Measurements from ENCODE around the gene METTL21C.

The METTL21C gene

GRCh38 chr13:102667023-102667422, 27.8 kb downstream of the METTL21C start:
- no peak for DNase-seq

DNA sequence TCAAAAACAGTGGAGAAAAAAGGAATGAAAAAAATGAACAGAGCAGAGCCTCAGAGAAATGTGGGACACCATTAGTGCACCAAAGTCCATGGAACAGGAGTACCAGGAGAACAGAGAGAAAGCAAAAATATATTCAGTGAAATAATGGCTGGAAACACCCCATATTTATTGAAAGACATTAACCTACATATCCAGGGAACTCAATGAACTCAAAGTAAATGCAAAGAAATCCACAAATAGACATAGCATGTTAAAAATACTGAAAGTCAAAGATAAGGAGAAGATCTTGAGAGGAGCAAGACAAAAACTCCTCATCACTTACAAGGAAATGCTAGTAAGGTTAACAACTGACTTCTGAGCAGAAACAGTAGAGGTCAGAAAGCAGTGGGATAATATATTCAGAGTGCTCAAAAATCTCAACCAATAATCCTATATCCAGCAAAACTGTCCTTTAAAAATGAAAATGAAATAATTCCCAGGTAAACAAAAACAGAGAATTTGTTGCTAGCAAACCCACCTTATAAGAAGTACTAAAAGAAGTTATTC, 35.6 kb downstream of the METTL21C start:
- no peak for DNase-seq

- no peak for DNase-seq
Measured at GRCh38 chr13:102658660-102659059, 36.2 kb downstream of the METTL21C start.

DNA sequence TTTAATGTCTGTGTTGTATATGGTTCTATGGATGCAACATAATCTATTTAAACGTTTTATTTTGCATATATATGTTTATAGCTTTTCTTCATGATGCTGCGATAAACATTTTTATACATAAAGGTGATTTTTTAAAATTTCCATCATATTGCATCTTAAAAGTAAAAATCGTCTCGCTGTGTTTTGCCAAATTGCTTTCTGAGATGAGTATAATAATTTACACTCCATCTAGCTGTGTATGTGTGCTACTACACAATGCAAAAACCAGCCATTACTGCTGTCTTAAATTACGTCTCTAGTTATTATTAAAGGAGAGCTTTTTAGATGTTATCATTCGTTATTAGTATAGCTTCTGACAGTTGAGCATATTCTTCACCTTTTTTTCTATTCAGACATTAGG, 37.2 kb downstream of the METTL21C start:
- no peak for DNase-seq

DNA sequence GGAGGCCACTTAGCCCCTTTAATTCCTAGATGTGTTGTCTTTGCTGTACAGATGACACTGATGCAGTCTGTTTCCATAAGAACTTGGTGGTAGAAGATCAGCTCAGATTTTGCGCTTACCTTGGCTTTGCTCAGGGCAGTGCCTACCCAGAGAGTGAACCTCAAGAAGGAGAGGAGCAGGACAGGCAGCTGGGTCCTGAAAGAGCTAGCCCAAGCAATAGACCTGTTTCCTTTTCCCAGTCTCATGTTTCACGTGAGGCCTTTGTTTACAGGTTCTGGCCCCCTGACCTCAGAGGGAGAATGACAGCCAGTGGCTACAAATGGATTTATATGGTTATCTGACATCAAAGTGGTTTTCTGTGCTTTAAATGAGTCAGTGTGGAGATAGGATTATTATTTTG, 40.1 kb downstream of the METTL21C start:
- DNase-seq, result no peak

GRCh38 chr13:102651892-102652291, 43.0 kb downstream of the METTL21C start:
- DNase-seq, result no peak

DNA sequence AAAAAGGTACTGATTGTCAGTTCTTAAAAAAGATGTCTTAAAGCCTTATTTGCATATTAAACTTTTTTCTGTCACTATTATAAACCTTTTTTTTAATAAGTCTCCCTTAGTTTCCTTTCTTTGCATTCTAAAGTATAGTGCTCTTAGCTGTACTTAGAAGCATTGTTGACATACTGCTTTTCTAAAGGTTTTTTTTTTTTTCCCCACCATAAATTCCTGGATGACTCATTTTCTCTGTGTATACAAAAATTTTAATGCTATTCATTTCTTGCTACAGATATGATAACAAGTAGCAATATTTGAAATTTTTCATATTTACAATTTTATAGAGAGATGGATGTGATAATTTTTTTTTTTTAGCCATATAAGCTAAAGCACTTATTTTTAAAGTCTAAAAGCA, 43.5 kb downstream of the METTL21C start:
- no peak for DNase-seq

DNA sequence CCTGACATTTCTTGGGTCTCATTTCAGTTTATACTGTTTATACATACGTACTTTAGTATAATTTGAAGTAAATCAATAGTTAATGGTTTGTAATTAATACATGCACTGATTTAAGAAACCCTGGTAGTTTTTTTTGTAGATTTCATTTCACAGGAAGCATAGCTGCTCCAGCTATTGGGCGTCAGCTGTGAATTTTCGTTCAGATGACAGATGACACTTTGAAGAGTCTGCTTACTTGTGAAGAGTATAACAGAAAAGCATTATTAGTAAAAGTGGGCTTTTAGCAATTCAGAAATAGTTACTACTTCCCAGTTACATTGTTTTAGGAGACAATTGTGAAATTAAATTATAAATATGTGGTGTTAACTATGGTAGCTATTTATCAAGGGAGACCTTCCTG, 44.4 kb downstream of the METTL21C start:
- no peak for DNase-seq

GRCh38 chr13:102648046-102648445, 46.8 kb downstream of the METTL21C start:
- DNase-seq, result no peak

- DNase-seq, result no peak
Measured at GRCh38 chr13:102645701-102646100, 49.1 kb downstream of the METTL21C start.

- DNase-seq, result no peak
Measured at GRCh38 chr13:102643656-102644055, 51.2 kb downstream of the METTL21C start.

- peak in 18 of 56 donors; percentile 1 to 69 (median 18) for DNase-seq
Measured at GRCh38 chr13:102642475-102642874, 52.4 kb downstream of the METTL21C start.

DNA sequence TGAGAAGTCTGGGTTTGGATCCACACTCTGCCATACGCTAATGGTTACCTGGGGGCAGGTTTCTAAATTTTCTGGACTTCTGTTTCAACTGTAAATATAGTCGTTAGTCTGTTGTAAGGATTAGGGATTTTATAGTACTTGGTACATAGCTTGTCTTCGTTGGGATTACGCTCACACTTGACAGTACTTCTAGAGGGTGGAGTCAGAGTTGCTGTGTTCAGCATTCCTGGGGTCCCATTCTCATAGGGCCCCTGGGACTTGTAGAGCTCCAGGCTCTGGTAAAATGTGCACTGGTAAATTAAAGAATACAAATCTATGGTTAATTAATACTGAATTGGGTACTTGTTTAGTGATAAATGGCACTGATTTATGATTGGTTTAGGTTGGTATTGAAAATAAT, 52.8 kb downstream of the METTL21C start:
- no peak for DNase-seq

GRCh38 chr13:102638741-102639140, 56.1 kb downstream of the METTL21C start:
- no peak for DNase-seq
